Measurements from ENCODE around the gene CLCNKB. TPM values are rescaled to one million over a fixed set of nuclear protein-coding genes. Genes with fewer than 3 reads are reported as not detected.
"Not testable (repeated sequence)": the region's sequence is repeated elsewhere in the genome, so short reads cannot be mapped to it uniquely, and the experiment has no call there.

CLCNKB gene
- total RNA-seq (under 1 TPM in 1 of 2 donors, not detected in 1; 0.39 TPM), polyA plus RNA-seq (under 1 TPM; 0.23 to 0.38 TPM)
- long read RNA-seq, donor 1, partial matches to known transcripts: 1 of 5 reads
- long read RNA-seq, donor 1, other reads (novel, unspliced or antisense): 2 of 5 reads
- long read RNA-seq, donor 2, partial matches to known transcripts: 1 of 2 reads
- long read RNA-seq, donor 2, other reads (novel, unspliced or antisense): 0 of 2 reads

- Histone ChIP-seq H3K4me3 (ENCODE audit: low read length in 2 of 2) (no peak within 1 kb of the TSS), H3K27me3 (ENCODE audit: control insufficient read depth in 1 of 2, insufficient read depth in 2 of 2, low read length in 1 of 2) (no peaks in the 10 kb centered on the region), H3K4me1 (ENCODE audit: control insufficient read depth in 1 of 2, insufficient read depth in 2 of 2, low read length in 2 of 2) (no peaks in the 10 kb centered on the region), H3K9me3 (ENCODE audit: control insufficient read depth, low read length) (no peaks in the 10 kb centered on the region), H3K27ac (ENCODE audit: low read depth in 1 of 2, low read length in 2 of 2) (no peak within 1 kb of the TSS), H3K36me3 (ENCODE audit: control insufficient read depth in 1 of 2, insufficient read depth in 2 of 2, low read length in 1 of 2) (no peaks in the 10 kb centered on the region)
- 57 to 77% methylated on average over 7 of the region's 7 CpGs for WGBS, 2 donors
- intact Hi-C loops (cut with DNase I): no loop called here
- ATAC-seq (ENCODE audit: low FRiP score) (no peak), DNase-seq (no peak)
Measured at GRCh38 chr1:16043521-16043920, at the start of gene CLCNKB. TSS of gene CLCNKB (plus strand) at chr1:16043782. CDS start at chr1:16044493, 711 bp downstream.

GRCh38 chr1:15994081-15994480, 49.5 kb upstream of the CLCNKB start:
- H3K4me3 ChIP-seq (ENCODE audit: low read length in 2 of 2): no peak overlapping the region
- intact Hi-C loops (cut with DNase I): loop anchor here (5.0 kb wide), 3 partner anchors 177 to 202 kb away; no protein-coding TSS in a partner anchor
- no peaks in the 10 kb centered on the region for H3K36me3 ChIP-seq (ENCODE audit: control insufficient read depth in 1 of 2, insufficient read depth in 2 of 2, low read length in 1 of 2)
- DNase-seq (no peak), ATAC-seq (ENCODE audit: low FRiP score) (no peak)
- WGBS, 2 donors: 93 to 94% methylated on average over 10 of the region's 10 CpGs
- no peak overlapping the region for H3K27ac ChIP-seq (ENCODE audit: low read depth in 1 of 2, low read length in 2 of 2)
- H3K27me3 ChIP-seq (ENCODE audit: control insufficient read depth in 1 of 2, insufficient read depth in 2 of 2, low read length in 1 of 2): no peaks in the 10 kb centered on the region
- H3K9me3 ChIP-seq (ENCODE audit: control insufficient read depth, low read length): no peaks in the 10 kb centered on the region
- H3K4me1 ChIP-seq (ENCODE audit: control insufficient read depth in 1 of 2, insufficient read depth in 2 of 2, low read length in 2 of 2): no peaks in the 10 kb centered on the region

GRCh38 chr1:15994590-15995351, 48.8 kb upstream of the CLCNKB start:
- peak; percentile 80 for ATAC-seq (ENCODE audit: low FRiP score)
- WGBS, 2 donors: 51 to 52% methylated on average over 11 of the region's 11 CpGs
- H3K9me3 ChIP-seq (ENCODE audit: control insufficient read depth, low read length): no peaks in the 10 kb centered on the region
- no peak overlapping the region for H3K4me3 ChIP-seq (ENCODE audit: low read length in 2 of 2)
- DNase-seq: peak; percentile 80 to 89
- no peaks in the 10 kb centered on the region for H3K4me1 ChIP-seq (ENCODE audit: control insufficient read depth in 1 of 2, insufficient read depth in 2 of 2, low read length in 2 of 2)
- intact Hi-C loops (cut with DNase I): loop anchor here (5.0 kb wide), 3 partner anchors 177 to 202 kb away; no protein-coding TSS in a partner anchor
- no peak overlapping the region for H3K27ac ChIP-seq (ENCODE audit: low read depth in 1 of 2, low read length in 2 of 2)
- H3K36me3 ChIP-seq (ENCODE audit: control insufficient read depth in 1 of 2, insufficient read depth in 2 of 2, low read length in 1 of 2): no peaks in the 10 kb centered on the region
- H3K27me3 ChIP-seq (ENCODE audit: control insufficient read depth in 1 of 2, insufficient read depth in 2 of 2, low read length in 1 of 2): no peaks in the 10 kb centered on the region

- DNase-seq (no peak), ATAC-seq (ENCODE audit: low FRiP score) (no peak)
- intact Hi-C loops (cut with DNase I): no loop called here
Measured at GRCh38 chr1:15997076-15997585, 46.5 kb upstream of the CLCNKB start.

GRCh38 chr1:15997637-15998280, 45.8 kb upstream of the CLCNKB start:
- peak in 1 of 2 donors; percentile 21 for DNase-seq
- no peaks in the 10 kb centered on the region for H3K9me3 ChIP-seq (ENCODE audit: control insufficient read depth, low read length)
- intact Hi-C loops (cut with DNase I): no loop called here

More at GRCh38 chr1:15997076-15997585, 46.5 kb upstream of the CLCNKB start:
- Histone ChIP-seq H3K4me3 (ENCODE audit: low read length in 2 of 2) (no peak overlapping the region), H3K27ac (ENCODE audit: low read depth in 1 of 2, low read length in 2 of 2) (no peak overlapping the region), H3K36me3 (ENCODE audit: control insufficient read depth in 1 of 2, insufficient read depth in 2 of 2, low read length in 1 of 2) (no peaks in the 10 kb centered on the region), H3K9me3 (ENCODE audit: control insufficient read depth, low read length) (no peaks in the 10 kb centered on the region), H3K27me3 (ENCODE audit: control insufficient read depth in 1 of 2, insufficient read depth in 2 of 2, low read length in 1 of 2) (no peaks in the 10 kb centered on the region), H3K4me1 (ENCODE audit: control insufficient read depth in 1 of 2, insufficient read depth in 2 of 2, low read length in 2 of 2) (no peaks in the 10 kb centered on the region)
- 86 to 88% methylated on average over 9 of the region's 9 CpGs for WGBS, 2 donors

GRCh38 chr1:15998929-15999328, 44.7 kb upstream of the CLCNKB start:
- 97 to 98% methylated on average over 11 of the region's 11 CpGs for WGBS, 2 donors
- no peak for ATAC-seq (ENCODE audit: low FRiP score)
- H3K9me3 ChIP-seq (ENCODE audit: control insufficient read depth, low read length): no peaks in the 10 kb centered on the region
- H3K27ac ChIP-seq (ENCODE audit: low read depth in 1 of 2, low read length in 2 of 2): no peak overlapping the region
- H3K27me3 ChIP-seq (ENCODE audit: control insufficient read depth in 1 of 2, insufficient read depth in 2 of 2, low read length in 1 of 2): no peaks in the 10 kb centered on the region
- no peak overlapping the region for H3K4me3 ChIP-seq (ENCODE audit: low read length in 2 of 2)
- DNase-seq: peak in 1 of 2 donors; percentile 10
- no peaks in the 10 kb centered on the region for H3K36me3 ChIP-seq (ENCODE audit: control insufficient read depth in 1 of 2, insufficient read depth in 2 of 2, low read length in 1 of 2)
- H3K4me1 ChIP-seq (ENCODE audit: control insufficient read depth in 1 of 2, insufficient read depth in 2 of 2, low read length in 2 of 2): no peaks in the 10 kb centered on the region
- intact Hi-C loops (cut with DNase I): no loop called here

More at GRCh38 chr1:15997637-15998280, 45.8 kb upstream of the CLCNKB start:
- H3K4me3 ChIP-seq (ENCODE audit: low read length in 2 of 2): no peak overlapping the region
- H3K27me3 ChIP-seq (ENCODE audit: control insufficient read depth in 1 of 2, insufficient read depth in 2 of 2, low read length in 1 of 2): no peaks in the 10 kb centered on the region
- no peak overlapping the region for H3K27ac ChIP-seq (ENCODE audit: low read depth in 1 of 2, low read length in 2 of 2)
- H3K36me3 ChIP-seq (ENCODE audit: control insufficient read depth in 1 of 2, insufficient read depth in 2 of 2, low read length in 1 of 2): no peaks in the 10 kb centered on the region
- WGBS, 2 donors: 86 to 88% methylated on average over 9 of the region's 9 CpGs
- H3K4me1 ChIP-seq (ENCODE audit: control insufficient read depth in 1 of 2, insufficient read depth in 2 of 2, low read length in 2 of 2): no peaks in the 10 kb centered on the region
- no peak for ATAC-seq (ENCODE audit: low FRiP score)

- H3K36me3 ChIP-seq (ENCODE audit: control insufficient read depth in 1 of 2, insufficient read depth in 2 of 2, low read length in 1 of 2); DNase-seq; H3K27me3 ChIP-seq (ENCODE audit: control insufficient read depth in 1 of 2, insufficient read depth in 2 of 2, low read length in 1 of 2); H3K9me3 ChIP-seq (ENCODE audit: control insufficient read depth, low read length); H3K4me1 ChIP-seq (ENCODE audit: control insufficient read depth in 1 of 2, insufficient read depth in 2 of 2, low read length in 2 of 2); H3K4me3 ChIP-seq (ENCODE audit: low read length in 2 of 2); intact Hi-C loops (cut with DNase I); H3K27ac ChIP-seq (ENCODE audit: low read depth in 1 of 2, low read length in 2 of 2); ATAC-seq (ENCODE audit: low FRiP score): not testable (repeated sequence)
- WGBS, 2 donors: 80 to 96% methylated on average over 10 of the region's 10 CpGs
Measured at GRCh38 chr1:16001274-16001673, 42.3 kb upstream of the CLCNKB start.

- ATAC-seq (ENCODE audit: low FRiP score) (no peak), DNase-seq (peak; percentile 8 to 16)
- H3K4me3 ChIP-seq (ENCODE audit: low read length in 2 of 2): no peak overlapping the region
- H3K9me3 ChIP-seq (ENCODE audit: control insufficient read depth, low read length): no peaks in the 10 kb centered on the region
- no peaks in the 10 kb centered on the region for H3K36me3 ChIP-seq (ENCODE audit: control insufficient read depth in 1 of 2, insufficient read depth in 2 of 2, low read length in 1 of 2)
- intact Hi-C loops (cut with DNase I): loop anchor here in 1 of 2 donors (5.0 kb wide), 1 partner anchor 52 kb away; no protein-coding TSS in a partner anchor
- H3K27me3 ChIP-seq (ENCODE audit: control insufficient read depth in 1 of 2, insufficient read depth in 2 of 2, low read length in 1 of 2): no peaks in the 10 kb centered on the region
- no peaks in the 10 kb centered on the region for H3K4me1 ChIP-seq (ENCODE audit: control insufficient read depth in 1 of 2, insufficient read depth in 2 of 2, low read length in 2 of 2)
- no peak overlapping the region for H3K27ac ChIP-seq (ENCODE audit: low read depth in 1 of 2, low read length in 2 of 2)
- 89 to 92% methylated on average over 5 of the region's 5 CpGs for WGBS, 2 donors
Measured at GRCh38 chr1:16005597-16005996, 38.0 kb upstream of the CLCNKB start.

All from aorta (tissue), 5 donors.